GM18507 (cell line): ENCODE data around the gene PDE4D.

ENCODE experiments used
- DNase-seq: peaks from one replicate; pipeline ENCODE4 v3.0.0; 2011; ENCODE audit warnings: low read depth; ENCODE audit not compliant: insufficient read length; ENCODE audit errors: extremely low spot score
- FAIRE-seq: peaks from 2 replicates; lab custom pipeline; 2011; peaks lifted over from hg19 to GRCh38; lab: Jason Lieb, UNC

The PDE4D gene

DNA sequence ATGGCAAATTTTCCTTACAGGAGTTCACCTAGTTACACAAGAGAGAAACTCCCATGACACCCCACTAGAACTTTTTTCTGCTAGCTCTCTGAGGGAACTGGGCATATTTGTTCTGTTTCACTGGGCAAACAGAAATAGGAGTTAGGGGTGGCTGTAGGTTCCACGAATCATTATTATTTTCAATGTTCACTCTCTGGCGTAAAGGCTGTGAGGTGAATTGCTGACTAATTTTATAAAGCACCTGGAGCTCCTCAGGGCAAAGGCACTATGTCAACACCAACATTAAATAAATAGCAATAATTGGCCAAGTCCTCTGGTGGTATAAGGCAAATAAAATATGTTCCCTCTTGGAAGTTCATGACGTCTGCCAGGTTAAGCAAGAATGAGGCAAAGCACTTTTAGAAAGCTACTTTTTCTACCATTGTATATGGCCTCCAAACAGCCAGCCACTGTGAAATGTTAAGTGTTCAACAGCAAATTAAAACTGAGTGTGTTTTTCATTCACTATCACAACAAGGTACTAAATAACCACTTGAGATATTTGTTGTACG lies 344.6 kb downstream of the PDE4D start:
- FAIRE-seq (no peak), DNase-seq (no peak)

DNA sequence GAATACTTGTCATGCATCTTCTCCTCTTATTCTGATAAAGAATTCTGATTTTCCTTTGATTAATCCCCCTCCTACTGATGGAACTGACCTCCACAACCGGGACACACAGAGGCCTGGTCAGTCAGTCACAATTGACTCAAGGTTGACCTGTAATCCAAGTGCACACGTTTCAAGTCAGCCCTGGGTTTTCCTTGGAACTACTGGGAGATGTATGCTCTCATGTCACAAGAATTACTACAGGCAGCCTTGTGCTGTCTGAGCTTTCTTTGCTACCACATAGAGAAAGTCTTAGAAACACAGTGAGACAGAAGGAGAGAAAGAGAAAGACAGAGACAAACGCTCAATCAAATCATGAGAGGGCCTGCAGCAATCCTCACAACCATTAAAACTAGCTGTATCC lies 345.8 kb downstream of the PDE4D start:
- FAIRE-seq: no peak
- no peak for DNase-seq

DNA sequence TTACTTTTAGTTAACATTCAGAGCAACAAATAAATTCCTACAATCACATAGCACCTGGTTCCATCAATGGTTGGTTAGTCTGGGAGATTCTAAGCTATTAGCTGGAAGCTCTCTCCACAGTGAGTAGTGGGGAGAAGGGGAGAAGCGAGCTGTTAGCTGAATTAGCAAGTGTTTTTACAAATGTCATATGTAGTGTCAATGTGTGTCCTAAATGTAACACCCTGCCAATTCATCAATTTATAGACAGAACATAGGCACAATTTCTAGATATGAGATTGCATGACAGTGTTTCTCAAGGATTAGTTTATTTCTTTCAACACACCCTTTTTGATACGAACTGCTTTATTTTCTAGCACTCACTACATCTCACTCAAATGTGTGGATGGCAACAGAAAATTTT lies 349.0 kb downstream of the PDE4D start:
- DNase-seq: no peak
- no peak for FAIRE-seq

DNA sequence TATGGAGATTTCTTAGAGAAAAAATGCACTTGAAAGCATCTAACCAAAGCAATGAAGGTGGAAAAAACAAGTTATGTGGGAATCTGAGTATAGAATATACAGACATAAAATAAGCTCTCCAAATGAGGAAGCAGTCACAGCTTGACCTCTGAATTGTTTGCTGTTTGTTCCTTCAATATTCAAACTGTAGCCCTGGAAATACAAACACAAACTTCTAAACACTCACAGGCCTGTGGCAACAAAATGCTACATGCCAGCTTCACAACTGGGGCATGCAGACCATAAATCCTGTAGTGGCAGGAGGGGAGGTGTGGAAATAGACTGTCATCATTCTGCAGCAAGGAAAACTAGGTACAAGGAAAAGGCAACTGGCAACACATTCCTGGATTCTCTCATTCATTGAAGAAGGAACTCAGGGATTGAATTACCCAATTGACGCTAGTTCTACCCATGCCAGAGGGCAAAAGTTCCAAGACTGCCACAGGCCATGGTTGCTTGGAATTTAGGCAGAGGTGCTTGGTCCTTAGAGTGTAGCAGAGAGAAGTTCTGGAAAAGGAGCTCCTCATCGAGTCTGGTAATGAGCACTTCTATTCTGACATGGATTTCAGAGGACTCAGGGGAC lies 349.6 kb downstream of the PDE4D start:
- FAIRE-seq (no peak), DNase-seq (no peak)

DNA sequence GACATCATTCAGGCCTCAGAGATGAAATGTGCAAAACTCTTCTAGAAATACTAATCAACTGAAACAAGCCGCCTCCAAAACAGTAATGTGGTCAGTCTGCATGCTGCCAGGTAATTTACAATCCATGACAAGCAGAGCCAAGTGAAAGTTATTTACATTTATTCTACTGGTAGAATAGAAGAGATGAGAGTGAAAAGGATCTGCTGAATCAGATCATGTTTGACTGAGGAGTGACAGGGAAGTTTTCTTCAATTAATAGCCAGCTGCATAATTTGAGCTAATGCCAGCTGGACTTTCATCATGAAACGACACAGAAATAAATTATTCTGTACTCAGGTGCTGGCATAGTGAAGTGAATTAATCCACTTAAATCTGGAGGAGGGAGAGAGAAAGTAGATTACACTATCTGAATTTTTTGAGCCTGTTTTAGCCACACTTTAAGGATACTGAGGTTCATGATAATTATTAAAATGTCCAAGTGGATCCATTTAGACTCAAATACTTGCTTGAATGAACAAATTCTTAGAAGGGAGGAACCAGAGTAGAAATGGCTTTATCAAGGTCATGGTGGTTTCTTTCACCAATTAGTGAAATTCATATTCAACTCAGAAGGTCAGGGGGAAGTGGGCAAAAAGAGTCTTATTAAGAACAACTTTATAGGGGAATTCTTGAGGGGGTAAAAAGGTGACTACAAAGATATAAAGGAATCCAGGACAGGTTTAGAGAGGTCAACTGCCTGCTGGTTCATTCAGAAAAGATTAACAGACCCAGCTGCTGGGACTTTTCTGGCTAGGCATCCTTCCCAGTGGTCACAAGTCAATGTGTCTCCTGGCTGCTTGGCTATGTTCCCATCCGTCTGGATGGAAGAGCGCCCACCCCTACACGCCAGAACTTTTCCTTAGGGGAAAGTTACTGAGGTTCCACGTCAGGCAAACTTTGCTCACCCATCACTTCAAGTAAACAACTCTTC lies 350.4 kb downstream of the PDE4D start:
- DNase-seq: no peak

DNA sequence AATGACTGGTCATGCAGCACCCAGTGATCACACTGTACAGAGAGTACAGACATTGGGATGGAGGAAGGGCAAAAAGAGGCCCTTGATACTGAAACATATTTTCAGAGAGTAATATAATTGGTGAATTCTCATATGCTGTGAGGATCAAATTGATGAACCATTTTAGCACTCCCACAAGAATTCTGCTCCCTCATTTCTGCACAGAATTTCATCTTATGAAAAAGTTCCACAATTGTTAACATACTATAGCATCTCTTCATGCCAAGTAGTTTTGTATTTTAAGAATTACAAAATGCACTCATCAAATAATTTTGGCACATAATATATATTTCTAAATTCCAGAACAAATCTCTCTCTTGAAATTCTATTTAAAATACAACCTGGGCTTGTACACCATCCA lies 351.2 kb downstream of the PDE4D start:
- no peak for DNase-seq
- FAIRE-seq: no peak

More for the DNA sequence above, 350.4 kb downstream of the PDE4D start:
- FAIRE-seq: no peak

DNA sequence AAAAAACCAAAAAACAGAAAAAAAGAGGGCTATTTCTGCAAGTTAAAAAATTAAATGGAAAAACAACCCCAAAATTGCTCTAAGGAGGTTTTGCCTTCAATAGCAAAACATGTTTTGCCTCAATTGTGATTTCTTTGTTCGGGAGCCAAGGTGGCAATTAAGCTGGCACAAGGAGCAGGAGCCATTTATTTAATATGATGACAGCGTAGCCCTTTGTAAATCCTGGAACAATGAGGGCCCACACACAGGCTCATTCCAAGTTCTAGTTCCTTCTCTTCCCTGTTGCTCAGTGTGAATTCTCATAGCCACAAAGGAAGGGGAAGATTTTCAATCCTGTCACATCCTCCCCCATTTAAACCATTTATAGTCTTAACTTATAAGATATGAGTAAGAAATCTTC lies 353.2 kb downstream of the PDE4D start:
- FAIRE-seq (no peak), DNase-seq (no peak)

DNA sequence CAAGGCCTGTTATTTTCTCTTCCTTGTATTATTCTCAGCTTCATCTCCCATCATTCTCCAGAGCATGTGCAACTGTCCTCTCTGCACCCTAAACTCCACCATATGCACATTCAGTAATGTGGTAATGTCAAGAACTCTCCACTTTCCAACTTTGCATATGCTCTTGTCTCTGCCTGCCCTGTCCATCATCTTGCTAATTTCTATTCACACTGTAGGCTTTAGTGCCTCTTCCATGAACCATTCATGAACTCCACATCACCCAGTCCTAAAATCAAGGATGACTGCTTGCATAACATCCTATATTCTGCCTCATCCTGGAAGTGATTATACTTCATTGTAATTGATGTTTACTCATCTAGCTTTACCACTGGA lies 354.8 kb downstream of the PDE4D start:
- FAIRE-seq: no peak
- DNase-seq: no peak

DNA sequence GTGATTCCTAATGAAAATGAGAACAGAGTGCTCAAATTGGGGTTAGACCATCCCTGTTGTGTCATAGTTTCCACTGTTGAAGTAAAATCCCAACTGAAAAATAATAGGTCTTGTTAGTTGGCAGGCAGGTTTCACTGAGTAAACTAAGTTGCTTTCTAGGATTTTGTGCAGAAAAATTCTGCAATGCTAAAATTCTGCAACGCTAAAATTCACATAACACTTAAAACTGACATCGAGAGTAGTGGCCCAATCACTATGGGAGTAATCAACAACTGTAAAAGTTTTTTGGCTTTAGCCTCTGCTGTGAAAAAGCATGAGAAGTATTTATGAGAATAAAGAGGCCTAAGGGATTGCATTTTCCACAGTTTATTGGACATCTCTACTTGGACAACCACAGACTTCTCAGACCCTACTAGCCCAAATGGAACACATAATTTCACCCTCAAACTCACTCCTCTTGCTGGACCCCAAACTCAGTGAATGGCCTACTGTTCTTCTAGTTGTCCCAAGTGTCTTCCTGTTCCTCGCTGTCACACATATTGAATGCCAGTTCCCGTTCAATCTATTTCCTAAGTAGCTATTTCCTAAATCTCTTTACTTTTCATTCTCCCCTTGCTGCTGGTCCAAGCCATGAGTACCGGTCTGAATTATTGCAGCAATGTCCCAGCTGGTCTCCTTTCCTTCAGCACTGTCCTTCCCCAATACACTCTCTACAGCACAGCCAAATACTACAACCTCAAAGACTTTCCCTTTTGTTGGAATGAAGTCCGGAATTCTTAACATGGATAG lies 355.4 kb downstream of the PDE4D start:
- FAIRE-seq (no peak), DNase-seq (no peak)

DNA sequence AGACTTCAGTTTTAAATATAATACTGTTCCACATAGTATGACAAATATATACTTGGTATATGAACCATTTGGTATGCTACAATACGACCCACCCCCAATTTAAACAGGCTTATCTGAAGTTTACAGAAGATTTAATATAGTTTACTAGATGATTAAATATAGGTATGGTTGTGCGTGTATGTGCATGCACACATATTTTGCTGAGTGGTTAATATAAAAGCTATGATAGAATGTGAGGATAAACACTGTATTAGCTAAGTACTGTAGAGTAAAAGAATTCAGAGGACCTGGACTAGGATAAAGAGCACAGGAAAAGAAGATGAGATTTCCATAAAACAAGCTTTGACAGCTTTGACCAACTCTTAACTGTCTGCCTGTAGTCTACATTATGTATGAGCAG lies 356.7 kb downstream of the PDE4D start:
- DNase-seq: no peak
- no peak for FAIRE-seq

DNA sequence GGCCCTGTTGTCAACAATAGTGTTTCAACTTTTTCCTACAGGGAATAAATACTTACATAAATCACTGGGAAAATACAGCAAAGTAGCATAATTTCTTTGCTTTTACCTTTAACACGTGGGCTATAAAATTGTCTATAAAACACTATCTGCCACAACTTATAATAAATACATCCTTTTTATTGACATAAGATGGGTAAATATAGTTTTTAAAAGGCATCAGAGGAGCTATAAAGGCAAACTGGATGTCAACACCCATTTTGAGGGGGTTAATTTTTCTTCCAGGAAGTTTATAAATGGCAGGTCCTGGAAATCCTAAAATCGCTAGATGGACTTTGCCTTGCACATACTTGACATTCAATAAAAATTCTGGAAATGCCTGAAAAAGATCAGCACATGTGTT lies 358.0 kb downstream of the PDE4D start:
- no peak for DNase-seq
- FAIRE-seq: no peak

DNA sequence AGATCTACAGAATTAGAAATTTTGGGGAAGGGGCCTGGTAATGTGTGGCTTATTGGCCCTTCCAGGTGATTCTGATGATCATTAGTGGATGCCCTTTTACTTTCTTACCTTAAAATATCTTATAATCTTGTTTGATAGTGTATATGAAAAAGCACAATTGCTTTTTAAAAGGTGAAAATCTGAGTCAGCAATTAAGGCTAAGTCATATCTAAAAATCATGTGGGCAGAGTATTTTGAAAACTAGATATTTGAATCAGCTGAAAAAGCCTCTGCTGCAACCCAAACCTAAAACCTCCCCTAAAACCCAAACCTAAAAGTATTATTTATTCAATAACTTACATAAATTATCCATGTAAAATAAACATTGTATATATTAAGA lies 359.8 kb downstream of the PDE4D start:
- no peak for FAIRE-seq
- DNase-seq: no peak

DNA sequence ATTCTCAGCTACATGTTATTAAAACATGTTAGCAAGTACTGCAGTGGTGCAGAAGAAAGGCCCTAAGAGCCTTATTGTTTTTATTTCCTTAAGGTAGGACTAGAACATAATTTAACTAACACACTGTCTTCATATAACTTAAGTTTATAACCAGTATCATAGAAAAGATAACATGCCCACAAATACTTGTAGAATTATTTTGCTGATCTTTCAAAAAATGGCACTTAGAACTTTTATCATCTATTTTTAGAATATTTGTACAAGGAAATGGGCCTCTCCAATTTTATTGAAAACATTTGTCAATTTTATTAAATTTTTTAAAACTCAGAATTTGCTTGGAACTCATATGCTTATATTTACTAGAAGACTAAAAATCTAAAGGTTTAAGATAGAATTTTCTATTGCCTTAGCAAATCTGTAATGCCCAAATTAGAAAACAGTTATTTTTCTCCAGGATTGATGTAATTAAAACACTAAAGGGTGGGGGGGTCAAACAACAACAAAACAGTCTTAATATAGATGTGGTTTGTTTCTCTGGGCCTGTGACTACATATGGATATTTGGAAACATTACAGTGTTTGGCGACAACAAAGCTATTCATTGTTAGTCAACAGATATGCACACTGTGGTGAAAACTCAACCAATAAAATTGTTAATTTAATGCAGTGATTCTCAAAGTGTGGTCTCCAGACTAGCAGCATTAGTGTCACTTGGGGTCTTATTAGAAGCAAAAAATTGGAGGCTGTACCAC lies 360.4 kb downstream of the PDE4D start:
- FAIRE-seq (no peak), DNase-seq (no peak)

DNA sequence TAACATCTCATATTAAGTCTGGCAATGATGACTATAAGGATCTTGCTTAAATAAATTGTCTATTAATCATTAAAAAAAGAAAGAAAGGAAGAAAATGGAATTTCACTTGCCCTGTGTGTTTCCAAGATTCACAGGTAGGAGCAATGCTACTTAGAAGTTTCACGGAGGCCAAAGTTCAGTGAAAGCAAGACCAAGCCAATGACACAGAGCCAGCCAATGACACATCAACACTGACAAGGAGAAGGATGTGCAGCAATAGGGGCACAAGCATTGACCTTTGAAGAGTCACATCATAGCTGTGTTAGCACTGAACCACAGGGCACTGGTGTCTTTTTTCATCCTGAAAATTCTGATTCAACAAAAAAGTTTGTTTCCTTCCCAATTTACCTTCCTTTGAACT lies 364.3 kb downstream of the PDE4D start:
- DNase-seq (no peak), FAIRE-seq (no peak)

DNA sequence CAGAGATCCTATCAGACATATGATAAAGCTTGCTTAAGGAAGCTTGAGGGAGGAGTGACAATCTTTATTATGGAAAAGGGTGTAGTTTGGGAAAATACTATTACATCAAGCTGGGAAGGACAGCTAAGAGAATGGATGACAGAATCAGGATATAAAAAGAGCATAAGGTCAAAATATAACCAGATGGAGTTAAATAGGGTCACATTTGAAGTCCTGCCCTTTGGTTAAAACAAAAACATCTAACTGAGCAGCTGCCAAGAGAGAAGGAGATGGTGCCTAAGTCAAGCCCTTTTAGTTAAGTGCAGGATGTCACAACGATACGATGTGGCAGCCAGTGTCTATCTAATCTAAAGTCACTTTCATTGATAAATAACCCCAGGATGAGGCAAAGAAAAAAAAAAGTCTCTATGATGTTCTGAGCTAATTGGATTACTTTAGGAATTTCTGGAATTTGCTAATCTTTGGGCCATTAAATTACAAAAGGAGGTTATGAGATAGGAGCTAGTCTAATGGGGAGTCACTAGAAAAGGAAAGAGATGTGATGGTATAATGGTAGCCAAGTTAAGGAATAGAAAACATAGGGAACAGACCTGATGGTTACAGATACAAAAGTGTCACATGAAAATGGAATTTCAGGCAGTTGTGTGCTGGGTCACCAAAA lies 365.2 kb downstream of the PDE4D start:
- DNase-seq: no peak
- FAIRE-seq: peak; percentile 9

DNA sequence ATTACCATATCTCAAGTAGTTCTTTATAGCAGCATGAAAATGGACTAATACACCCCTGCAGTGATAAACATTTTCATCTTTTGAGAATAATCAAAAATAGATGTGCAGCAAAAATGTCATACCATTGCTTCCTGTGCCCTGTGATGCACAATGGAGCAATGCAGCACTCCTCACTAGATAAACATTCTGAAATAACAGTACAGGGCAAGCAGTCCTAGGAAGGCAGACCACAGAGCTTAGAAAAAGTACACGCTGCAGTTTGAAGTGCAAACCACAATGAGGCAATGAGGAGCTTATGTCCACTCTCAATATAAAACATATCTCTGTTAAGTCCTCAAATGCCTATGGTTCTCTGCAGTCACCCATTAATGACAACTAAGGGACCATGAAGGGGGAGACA lies 367.6 kb downstream of the PDE4D start:
- DNase-seq (no peak), FAIRE-seq (no peak)

DNA sequence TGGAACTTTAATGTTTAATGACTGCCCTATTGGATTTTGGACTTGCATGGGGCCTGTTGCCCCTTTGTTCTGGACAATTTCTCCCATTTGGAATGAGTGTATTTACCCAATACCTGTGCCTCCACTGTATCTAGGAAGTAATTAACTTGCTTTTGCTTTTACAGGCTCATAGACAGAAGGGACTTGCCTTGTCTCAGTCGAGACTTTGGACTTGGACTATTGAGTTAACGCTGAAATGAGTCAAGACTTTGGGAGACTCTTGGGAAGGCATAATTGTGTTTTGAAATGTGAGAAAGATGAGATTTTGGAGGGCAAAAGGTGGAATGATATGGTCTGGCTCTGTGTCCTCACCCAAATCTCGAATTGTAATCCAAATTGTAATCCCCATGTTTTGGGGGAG lies 368.2 kb downstream of the PDE4D start:
- DNase-seq (no peak), FAIRE-seq (no peak)

DNA sequence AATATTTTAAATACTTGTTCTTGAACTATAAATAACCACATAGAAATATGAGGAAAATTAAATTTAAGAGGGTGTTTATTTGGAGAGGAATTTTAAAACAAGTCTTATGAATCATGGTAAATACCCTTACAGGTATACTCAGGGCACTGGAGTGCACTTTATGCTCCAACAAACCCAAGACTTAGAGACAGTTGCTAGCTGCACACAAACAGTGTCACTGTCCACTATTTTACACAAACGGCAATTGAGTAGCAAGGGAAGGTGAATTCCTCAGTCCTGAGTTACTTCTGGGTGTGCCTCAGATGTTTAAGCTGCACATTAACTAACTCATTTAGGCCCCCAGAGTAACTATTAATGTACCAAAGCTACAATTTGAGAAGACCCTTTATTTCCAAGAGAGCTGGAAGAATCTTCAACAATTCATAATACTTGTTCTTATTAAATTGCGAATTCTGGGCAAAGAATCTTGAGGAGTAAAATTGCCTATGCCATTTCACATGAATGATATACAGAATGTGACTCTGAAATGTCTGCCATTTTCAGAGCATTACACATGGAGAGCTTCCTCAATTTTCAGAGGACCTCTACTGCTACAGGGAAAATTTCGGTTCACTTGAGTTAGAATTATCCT lies 371.2 kb downstream of the PDE4D start:
- no peak for DNase-seq
- no peak for FAIRE-seq

DNA sequence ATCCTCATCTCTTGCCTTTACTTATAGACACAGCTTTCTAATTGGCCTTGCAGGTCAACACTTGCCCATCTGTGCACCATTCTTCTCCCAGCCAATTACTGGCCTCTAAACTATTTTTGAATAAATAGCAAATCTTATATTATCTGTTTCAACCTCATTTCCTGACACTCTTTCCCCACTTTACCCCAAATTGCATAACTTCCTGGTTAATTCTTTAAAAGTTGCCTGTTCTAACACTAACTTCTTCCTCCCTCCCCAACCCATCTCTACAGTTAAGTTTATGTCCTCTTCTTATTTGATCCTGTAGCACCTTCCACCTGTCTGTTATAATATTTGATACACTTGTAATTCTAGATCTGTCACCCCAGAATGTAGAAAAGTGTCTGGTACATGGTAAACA lies 372.1 kb downstream of the PDE4D start:
- no peak for FAIRE-seq

More for the DNA sequence above, 372.1 kb downstream of the PDE4D start:
- DNase-seq: no peak
